NCI-H2029 treated with DMSO at 0.1 percent for 48 hours (cell line): ENCODE data around the gene CNPY1.

Source experiments
- DNase-seq: peaks from one replicate; lab custom pipeline; 2025; lab: John Stamatoyannopoulos, UW

CNPY1 gene

GRCh38 chr7:155558961-155559360, 12.6 kb upstream of the CNPY1 start:
- DNase-seq = no peak

GRCh38 chr7:155558351-155558750, 12.0 kb upstream of the CNPY1 start:
- no peak for DNase-seq

- DNase-seq = no peak
Observed at GRCh38 chr7:155557778-155558177, 11.4 kb upstream of the CNPY1 start.

- DNase-seq = no peak
Observed at GRCh38 chr7:155556763-155557162, 10.4 kb upstream of the CNPY1 start.

GRCh38 chr7:155555116-155555695, 8.8 kb upstream of the CNPY1 start:
- DNase-seq = no peak

- no peak for DNase-seq
Observed at GRCh38 chr7:155553871-155554270, 7.5 kb upstream of the CNPY1 start.

GRCh38 chr7:155551785-155552611, 5.6 kb upstream of the CNPY1 start:
- DNase-seq = no peak

- DNase-seq = no peak
Observed at GRCh38 chr7:155550916-155551315, 4.6 kb upstream of the CNPY1 start.

- DNase-seq = no peak
Observed at GRCh38 chr7:155549226-155549625, 2.9 kb upstream of the CNPY1 start.

- no peak for DNase-seq
Observed at GRCh38 chr7:155547161-155547791, 917 bp upstream of the CNPY1 start.

- DNase-seq = no peak
Observed at GRCh38 chr7:155545348-155545747, 1.0 kb downstream of the CNPY1 start.

GRCh38 chr7:155544485-155544884, 1.9 kb downstream of the CNPY1 start:
- DNase-seq = no peak

GRCh38 chr7:155543926-155544325, 2.4 kb downstream of the CNPY1 start:
- no peak for DNase-seq

GRCh38 chr7:155543011-155543876, 3.1 kb downstream of the CNPY1 start:
- no peak for DNase-seq

GRCh38 chr7:155541986-155542675, 4.2 kb downstream of the CNPY1 start:
- DNase-seq = no peak

GRCh38 chr7:155540553-155540952, 5.8 kb downstream of the CNPY1 start:
- no peak for DNase-seq

GRCh38 chr7:155538293-155538692, 8.1 kb downstream of the CNPY1 start:
- DNase-seq = no peak

- no peak for DNase-seq
Observed at GRCh38 chr7:155536451-155536850, 9.9 kb downstream of the CNPY1 start.

- DNase-seq = no peak
Observed at GRCh38 chr7:155534691-155535090, 11.7 kb downstream of the CNPY1 start.

GRCh38 chr7:155533827-155534690, 12.3 kb downstream of the CNPY1 start:
- DNase-seq = no peak
